GM21528 (cell line): ENCODE data around the gene HOXB4.

ENCODE experiments used
- ATAC-seq: cut with Tn5 transposase; IDR thresholded peaks from one replicate; pipeline ENCODE4 v1.9.1; 2021; ENCODE audit warnings: mild to moderate bottlenecking, moderate library complexity; ENCODE audit not compliant: unreplicated experiment, low FRiP score

HOXB4 gene

DNA sequence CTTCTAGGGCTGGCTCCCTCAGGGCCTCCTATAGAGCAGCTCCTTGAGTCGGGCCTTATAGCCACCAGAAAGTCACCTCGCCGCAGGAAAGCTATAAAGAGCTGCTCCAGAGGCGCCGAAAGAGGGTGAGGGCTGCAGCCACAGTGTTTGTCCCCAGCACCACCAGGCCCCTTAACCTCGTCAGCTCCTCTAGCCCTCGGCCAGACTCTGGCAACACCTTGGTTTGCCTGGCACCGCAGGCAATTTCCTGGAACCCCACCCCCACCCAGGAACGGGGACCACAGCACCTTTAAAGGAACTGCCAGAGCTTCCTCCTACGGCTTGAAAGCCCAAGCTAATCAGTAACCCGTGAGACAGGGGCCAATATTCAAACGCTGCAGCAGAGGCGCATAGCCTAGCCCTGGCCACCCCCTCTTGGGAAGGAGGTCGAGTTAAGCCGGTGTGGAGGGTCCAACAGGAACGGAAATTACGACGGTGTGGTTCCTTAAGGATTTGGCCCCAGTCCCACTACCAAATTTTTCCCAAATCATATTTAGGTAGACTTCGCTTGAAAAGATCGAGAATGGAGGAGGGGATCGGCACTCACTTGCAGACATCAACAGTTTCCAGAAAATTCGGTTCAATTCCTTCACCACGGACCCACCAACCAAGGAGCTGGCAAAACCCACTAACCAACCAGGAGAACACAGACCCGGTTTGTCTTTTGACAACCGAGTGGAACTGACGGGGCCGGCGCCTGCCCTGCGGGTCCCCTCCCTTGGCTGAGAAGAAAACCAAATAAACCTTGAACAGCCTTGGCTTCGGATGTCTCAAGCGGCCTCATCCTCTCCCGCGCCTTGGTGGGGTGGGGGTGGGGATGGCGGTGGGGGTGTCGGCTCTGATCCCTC is 23.6 kb upstream of the HOXB4 start:
- no peak for ATAC-seq

DNA sequence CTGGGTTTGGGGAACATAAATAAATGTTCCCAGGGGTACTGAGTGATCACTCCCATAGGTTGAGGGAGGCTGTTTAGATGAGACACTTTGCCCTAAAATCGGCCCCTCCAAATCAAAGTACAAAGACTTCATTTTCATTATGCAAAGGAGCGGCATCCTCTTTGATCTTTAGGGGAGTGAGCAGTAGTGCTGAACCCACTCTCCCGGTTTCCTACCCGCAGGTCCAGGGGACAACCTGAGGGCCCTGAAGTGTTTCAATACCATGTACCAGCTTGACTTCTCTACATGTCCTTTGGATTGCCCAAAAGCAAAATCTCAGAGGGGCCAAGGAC is 23.0 kb upstream of the HOXB4 start:
- ATAC-seq = no peak

DNA sequence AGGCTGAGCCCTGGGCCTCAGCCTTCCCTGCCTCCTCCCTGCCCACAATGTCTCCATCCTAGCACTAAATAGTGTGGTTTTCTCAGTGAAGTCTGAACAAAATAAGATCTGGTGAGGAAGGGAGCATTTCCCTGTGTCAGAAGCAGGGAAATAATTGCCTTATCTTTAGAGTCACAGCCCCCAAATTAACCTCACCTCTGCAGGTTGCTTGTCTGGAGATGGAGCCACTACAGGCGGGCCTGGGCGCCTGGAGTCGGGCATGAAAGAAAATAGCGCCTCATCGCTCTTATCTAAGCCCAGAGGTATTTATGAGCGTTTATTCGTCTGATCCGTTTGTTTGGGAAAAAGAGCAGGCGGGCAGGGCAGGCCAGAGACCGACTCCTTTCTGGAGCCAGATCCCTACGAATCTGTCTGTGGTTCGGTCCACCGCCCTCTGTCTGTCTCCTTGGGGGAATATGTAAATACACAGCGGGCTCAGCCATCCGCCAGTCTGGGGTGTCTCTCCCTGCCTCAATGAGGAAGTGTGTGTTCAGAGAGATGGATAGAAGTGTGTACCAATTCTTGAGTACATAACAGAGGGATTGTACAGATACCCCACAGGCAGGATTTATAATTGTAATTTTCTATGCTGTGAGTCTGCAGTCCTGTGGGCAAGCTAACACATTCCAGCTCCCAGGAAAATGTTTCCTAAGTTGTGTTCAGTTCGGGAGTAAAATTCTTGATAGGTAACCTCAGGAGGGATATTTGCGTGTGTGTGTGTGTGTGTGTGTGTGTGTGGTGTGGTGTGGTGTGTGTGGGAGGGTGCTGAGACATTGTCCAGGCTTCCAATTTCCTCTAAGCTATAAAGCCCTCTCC is 22.3 kb upstream of the HOXB4 start:
- ATAC-seq = no peak

DNA sequence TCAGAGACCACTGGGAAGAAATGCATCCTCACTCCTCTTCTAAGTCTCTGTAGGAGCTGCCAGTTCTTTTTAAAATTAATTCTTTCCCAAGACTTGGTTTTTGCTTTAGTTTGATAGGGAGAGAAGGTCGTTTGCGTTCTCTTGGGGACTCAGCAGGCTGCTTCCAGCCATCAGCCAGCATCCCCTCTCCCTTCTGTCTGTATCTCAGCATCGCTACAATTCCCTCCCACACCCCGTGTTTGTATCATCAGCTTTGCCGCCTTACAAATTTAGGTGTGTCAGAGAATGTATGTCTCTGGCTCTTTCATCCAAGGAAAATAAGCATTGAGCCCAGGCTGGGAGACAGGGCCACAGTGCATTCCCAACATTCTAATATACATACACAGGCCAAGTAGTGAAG is 21.2 kb upstream of the HOXB4 start:
- no peak for ATAC-seq

DNA sequence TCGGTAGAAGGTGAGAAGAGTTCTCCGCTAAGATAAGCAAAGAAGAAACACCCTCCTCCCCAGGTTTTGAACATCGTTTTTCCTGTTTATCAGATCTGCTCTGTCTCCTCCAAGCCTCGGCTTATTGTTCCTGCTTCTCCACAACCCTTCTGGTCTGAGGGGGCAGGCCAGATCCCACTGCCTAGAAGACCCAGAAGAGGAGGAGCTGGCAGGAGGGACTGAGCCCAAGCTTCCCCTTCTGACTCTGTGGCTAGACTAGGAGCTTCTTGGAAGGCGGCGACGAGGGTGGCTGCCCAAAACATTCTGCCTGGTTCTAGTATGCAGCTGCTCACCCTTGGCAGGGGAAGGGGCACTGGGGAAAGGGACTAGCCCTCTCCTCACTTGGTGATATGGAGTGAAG is 20.6 kb upstream of the HOXB4 start:
- no peak for ATAC-seq

DNA sequence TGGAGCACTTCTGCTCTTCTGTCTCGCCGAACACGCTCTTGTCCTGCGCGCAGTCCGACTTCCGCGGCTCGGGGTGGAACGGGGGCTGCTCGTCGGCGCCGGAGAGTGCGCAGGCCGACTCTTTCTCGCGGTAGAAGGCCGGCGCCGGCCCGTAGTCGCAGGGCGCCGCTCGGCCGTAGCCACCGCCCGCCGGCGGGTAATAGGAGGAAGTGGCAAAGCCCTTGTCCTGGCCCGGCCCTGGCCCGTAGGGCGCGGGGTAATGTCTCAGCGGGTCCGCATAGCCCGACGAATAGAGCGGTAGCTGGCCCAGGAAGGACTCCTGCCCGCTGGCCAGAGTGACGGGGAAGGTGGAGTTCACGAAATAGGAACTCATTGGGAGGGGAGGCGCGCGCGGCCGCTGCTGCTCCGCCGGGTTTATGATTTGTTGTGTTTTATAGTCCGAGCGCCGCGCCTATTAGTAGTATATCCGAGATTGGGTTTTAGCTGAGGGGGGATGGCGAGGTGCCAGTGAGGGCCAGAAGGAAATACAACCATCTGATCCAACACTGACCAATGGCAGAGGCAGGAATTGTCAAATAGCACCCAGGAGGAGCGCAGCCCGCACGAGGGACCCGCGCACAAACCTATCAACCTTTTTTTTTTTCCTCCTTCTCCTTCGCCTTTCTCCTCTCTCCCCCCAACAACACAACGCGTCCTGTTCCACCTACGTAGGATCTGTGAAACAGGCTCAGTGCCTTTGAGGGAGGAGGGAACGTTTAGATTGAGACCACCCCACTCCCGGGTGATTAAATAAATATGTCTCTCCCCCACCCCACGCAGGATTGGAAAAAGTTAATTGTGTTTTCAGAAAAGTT is 19.9 kb upstream of the HOXB4 start:
- no peak for ATAC-seq

DNA sequence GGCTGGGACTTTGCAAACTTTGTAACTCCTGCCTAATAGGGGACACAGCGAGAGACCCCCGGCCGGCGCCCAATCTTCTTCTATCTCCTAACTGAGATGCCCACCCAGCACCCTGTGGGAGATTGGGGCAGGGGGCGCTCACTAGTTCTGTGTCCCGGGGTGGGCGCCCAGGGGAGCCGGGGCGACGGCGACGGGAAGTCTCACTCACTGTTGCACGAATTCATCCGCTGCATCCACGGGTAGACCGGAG is 19.3 kb upstream of the HOXB4 start:
- no peak for ATAC-seq

DNA sequence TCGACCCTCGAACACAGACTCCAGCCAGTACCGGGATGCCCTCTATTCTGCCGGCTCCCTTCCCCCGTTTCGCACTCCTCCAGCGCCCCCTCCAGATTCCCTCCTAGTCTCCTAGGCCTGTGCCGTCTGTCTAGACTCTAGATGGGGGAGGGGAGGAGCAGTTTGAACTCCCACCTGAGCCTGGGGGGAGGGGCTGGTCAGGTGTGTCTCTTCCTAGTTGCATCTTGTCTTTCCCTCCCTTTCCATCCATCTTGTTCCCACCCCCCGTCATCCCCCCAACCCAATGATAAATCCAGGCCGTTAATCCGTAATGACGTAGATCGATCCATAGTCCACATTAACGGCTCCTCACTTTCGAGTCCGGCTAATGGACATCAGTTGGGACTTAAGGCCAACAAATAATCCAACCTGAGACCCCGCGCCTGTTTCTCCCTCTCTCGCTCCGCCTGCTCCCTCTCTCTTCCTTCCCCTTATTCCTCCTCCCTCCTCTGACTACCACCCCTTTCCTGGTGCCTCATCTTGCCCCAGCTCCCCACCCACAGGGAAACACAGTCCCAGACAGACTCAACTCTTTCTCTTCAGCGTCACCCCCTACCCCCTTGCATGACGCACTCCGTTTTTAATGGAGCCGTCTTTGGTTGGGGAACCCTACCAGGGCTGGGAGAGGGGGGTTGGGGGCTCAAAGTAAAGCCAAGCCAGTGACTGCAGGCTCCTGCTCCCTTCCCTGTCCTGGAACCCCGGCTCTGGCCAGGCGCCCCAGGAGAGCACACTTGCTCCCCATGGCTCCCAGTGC is 18.8 kb upstream of the HOXB4 start:
- no peak for ATAC-seq

DNA sequence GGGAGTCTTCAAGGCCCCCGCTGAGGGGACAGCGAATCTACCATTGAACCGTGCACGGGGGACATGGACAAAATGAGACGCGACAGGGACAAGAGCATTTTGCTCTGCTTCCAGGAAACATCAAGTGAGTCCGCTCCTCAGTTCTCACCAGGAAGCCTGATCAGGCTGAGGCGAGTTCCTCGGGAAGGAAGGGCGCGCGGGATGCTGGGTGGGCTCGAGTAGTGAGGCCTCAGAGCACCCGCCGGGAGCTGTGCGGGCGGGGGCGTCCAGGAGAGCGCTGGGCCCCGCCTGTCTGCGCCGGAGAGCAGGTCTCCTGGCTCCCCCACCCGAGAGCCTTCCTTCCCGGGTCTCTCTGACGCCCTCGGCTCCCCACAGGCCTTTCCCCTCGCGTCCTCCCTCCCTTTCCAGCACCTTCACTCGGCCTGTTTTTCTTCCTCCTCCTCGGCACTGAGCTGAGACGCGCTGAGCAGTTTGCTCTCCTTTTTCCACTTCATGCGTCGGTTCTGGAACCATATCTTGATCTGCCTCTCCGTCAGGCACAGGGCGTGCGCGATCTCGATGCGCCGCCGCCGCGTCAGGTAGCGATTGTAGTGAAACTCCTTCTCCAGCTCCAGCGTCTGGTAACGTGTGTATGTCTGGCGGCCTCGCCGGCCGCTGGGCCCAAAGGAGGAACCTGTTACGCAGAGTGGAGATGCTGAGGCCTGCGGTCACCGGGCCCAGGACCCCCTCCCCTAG is 18.0 kb upstream of the HOXB4 start:
- no peak for ATAC-seq

DNA sequence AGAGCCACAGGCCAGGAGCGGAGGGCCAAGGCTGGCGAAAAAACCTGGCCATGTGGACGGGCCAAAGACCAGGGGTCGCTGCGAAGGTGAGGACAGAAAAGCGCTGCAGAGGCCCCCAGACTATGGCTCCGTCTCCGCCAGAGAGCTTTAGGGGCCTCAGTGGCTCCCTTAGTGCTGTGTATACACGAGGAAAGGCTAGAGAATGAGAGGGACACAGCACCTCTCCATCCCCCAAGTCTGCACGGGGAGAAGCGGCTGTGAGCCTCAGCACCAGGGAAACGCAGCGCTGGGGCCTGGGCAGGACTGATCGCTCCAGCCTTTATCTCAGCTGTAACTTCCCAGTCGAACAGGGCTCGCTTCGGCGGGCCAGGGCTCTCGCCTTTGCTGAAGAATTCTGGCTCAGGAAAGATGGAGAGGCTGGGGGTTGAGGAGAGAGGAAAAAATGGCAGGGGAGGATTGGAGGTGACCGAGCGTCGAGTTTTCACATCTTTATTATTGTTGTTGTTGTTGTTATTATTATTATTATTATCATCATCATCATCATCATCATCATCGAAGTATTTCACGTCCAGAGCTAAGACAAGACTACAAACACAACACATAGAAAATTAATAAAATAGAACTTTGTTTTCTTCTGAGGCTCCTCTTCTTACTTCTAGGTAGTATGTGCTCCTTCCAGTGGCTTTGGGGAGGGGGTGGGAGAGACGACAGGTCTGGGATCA is 17.3 kb upstream of the HOXB4 start:
- no peak for ATAC-seq

DNA sequence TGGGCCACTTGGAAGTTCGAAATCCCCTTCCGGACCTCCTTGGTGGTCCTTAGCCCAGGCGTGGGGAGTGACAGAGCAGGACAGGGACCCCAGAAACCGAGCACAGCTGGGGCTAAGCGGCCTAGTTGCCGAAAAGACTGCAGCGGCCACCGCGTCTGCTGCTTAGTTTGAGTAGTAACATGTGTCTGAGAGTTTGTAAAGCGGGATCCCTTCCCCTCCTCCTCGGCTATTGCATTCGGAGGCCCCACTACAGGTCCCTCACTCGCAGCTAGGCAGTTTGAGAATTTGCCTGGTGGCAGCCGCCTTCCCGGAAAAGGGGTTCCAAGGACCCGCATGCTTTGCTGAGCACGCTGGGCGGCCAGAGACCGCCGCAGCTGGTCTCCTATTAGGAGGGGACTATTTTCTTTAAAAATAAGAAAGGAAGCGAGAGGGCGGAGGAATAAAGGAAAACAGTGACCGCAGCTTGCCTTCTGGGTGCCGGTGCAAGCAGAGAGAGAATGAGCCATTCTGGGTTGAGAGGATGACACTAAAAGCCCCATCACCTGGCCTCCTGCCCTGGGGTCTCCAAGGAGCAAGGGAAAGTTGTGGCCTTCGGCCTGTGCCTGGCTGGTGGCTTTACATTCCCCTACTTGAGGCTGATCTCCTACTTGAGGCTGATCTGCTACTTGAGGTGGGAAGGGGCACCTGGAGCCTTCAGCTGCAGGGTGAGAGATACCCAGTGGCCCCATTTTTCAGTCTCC is 16.6 kb upstream of the HOXB4 start:
- ATAC-seq = no peak

DNA sequence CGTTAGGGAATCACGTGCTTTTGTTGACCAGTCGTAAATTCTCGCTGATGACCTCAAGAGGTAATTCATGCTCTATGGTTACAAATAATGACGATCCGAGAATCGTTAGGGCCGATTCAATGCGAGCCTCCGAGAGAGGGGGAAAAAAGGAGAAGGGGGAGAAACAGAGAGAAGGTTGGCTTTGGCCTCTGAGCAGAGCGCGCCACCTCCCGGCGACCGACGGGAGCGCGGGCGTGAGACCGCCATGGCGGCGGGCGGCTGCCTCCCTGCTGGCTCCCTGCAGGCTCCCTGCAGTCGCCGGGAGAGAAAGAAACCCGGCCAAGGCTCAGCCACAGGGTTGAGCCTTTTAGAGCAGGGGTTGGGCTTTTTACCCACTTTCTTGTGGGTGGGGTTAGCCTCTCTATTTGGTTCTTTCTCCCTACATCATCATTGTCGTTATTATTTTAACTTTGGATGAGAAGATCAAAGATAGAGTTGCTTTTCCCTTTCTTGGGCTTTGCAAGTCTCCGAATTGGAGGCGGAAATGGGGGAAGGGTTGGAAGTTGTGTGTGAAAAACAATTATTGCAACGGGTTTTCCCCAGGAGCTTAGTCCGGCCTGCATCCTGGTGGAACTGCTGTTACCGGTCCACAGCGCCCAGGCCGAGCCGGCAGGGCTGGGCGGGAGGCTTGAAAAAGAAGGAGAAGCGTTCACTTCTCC is 15.8 kb upstream of the HOXB4 start:
- ATAC-seq = no peak

DNA sequence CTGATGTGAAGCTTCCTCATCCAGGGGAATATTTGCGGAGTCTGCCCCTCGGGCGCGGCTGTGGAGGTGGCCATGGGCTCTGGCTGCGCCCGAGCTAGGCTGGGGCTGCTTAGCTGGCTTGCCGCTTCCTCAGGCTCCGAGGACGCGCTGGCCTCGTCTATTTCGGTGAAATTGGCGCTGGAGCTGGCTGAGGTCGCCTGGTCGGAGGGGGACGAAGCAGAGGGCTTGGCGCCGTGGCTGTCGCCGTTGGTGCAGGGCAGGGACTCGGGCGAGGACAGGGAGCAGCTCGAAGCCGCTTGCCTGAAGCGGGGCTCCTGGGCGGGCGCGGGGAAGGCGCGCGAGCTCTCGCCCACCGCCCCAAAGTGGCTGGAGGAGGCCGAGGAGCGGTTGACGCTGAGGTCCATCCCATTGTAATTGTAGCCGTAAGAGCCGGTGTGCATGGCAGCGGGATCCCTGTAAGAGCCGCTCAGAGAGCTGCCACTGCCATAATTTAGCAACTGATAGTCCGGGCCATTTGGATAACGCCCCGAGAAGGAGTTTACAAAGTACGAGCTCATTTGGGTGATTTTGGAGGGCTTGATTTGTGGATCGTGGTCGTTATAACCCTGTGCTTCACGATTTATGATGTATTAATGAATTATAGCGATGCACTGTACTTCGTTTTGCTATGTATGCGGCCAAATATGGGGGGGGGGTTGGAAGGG is 15.1 kb upstream of the HOXB4 start, which contains the start of gene HOXB5:
HOXB5 (minus strand) TSS at position 654 of the 704 bp plus-strand sequence; CDS start at position 557, 97 bp downstream.
- ATAC-seq = no peak

DNA sequence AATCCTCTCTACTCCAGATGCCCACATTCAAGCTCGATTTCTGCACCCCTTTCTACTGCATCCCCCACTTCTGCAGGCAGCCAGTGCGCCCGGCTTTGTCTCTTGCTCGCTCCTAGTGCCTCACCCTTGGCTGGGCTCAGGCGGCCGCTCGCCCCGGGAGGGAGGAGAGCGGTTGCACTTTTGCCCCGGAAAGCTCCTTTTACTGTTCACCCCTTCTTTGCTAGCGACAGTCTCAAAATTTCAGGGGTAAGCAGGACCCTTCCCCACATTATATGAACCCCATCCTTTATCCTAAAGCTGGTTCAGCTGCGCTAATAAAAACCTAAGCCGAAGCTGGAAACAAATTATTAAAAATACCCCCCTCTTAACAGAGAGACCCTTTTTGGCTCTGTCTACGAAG is 14.4 kb upstream of the HOXB4 start:
- ATAC-seq = no peak

DNA sequence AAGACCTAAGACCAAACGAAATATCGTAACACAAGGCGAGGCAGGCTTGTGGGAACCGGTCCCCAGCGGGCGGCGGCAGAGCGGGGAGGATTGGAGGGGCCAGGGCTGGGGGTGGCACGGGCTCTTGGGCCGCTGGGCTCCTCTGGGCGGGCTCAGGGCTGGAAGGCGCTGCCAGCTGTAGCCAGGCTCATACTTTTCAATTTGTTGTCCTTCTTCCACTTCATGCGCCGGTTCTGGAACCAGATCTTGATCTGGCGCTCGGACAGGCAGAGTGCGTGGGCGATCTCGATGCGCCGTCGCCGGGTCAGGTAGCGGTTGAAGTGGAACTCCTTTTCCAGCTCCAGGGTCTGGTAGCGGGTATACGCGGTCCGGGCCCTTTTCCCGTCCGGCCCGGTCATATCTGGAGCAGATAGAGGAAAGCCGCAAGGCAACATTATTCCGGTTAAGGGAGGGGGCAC is 13.9 kb upstream of the HOXB4 start:
- ATAC-seq = no peak

DNA sequence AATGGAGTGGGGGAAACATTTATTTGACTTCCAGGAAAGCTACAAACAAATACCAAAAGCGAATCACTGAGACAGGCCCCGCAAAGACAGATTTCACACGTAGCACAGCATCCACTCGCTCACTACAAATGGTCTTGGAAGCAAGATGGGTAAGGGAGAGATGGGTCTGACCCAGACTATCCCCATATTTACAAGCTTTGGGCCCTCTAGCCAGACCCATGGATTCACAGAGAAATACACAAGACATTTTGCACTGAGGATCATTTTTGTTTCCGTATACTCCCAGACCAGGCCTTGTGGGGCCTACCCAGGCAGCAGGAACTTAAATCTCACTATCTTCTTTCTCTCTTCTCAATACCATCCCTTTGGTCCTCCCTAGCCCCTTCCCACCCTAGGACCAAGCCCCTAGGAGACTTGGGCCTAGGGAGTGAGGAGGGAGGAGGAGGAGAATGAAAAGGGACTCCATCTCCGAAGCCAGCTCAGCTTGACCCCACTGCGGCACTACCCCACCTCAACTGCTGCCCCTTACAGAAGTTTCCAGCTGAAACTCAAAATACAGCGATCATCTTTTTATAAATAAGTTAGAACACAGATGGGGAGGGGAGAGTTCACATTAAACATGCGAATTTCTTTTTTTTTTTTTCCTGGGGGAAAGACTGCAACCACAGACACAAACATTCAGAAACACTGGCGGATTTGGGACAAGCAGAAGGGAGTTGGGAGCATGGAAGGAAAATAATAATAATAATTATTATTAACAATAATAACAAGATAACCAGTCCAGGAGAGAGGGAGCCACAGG is 13.3 kb upstream of the HOXB4 start:
- no peak for ATAC-seq
